Measurements from ENCODE around the gene TLR4.

DNA sequence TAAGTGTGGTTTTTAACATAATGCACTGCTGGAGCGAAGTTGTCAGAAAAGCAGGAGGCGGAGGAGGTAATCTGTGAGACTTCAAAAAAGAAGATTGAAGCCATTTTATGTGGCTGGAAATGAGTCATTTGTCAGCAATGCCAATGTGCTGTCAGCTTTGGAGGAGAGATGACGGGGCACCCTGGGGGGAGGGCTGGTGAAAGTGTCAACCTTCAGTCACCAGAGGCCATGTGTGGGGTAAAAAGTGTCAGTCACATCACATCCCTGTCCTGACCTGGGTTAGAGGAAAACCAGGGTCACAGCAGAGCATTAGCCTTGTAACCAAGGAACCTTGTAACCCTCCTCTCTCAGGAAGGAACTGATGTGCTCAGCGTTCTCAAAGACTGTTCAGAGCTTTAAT, 59.1 kb downstream of the TLR4 start:
- no peak for TF ChIP-seq CBX2 (IDR thresholded peaks at IDR 0.05; ENCODE audit: borderline replicate concordance, low read depth)
- no peak for TF ChIP-seq KDM1A (IDR thresholded peaks at IDR 0.05; ENCODE audit: low read depth)
- TF ChIP-seq EP300 (IDR thresholded peaks at IDR 0.05) = no peak
- TF ChIP-seq, protein P1, sequence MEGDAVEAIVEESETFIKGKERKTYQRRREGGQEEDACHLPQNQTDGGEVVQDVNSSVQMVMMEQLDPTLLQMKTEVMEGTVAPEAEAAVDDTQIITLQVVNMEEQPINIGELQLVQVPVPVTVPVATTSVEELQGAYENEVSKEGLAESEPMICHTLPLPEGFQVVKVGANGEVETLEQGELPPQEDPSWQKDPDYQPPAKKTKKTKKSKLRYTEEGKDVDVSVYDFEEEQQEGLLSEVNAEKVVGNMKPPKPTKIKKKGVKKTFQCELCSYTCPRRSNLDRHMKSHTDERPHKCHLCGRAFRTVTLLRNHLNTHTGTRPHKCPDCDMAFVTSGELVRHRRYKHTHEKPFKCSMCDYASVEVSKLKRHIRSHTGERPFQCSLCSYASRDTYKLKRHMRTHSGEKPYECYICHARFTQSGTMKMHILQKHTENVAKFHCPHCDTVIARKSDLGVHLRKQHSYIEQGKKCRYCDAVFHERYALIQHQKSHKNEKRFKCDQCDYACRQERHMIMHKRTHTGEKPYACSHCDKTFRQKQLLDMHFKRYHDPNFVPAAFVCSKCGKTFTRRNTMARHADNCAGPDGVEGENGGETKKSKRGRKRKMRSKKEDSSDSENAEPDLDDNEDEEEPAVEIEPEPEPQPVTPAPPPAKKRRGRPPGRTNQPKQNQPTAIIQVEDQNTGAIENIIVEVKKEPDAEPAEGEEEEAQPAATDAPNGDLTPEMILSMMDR (IDR thresholded peaks at IDR 0.05) = no peak
- no peak for TF ChIP-seq RFX5 (IDR thresholded peaks at IDR 0.05)
- TF ChIP-seq, protein P2, sequence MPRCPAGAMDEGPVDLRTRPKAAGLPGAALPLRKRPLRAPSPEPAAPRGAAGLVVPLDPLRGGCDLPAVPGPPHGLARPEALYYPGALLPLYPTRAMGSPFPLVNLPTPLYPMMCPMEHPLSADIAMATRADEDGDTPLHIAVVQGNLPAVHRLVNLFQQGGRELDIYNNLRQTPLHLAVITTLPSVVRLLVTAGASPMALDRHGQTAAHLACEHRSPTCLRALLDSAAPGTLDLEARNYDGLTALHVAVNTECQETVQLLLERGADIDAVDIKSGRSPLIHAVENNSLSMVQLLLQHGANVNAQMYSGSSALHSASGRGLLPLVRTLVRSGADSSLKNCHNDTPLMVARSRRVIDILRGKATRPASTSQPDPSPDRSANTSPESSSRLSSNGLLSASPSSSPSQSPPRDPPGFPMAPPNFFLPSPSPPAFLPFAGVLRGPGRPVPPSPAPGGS (IDR thresholded peaks at IDR 0.05) = no peak

All from A549 (cell line).